Loucy (cell line): ENCODE data around the gene STARD10.

Experiments
- EZH2phosphoT487 ChIP-seq: fragments of 200-600 bp; IDR thresholded peaks from 2 replicates; pipeline ENCODE4 v1.6.1; 2018; ENCODE audit warnings: antibody characterized with exemption, mild to moderate bottlenecking, moderate library complexity, borderline replicate concordance
- TF ChIP-seq, protein P1 (sequence below): fragments of 200-600 bp; sonication (generic); conservative IDR thresholded peaks from 2 replicates; pipeline ENCODE4 v1.5.1; 2014; ENCODE audit warnings: mild to moderate bottlenecking, antibody characterized with exemption, low read length

DNA sequence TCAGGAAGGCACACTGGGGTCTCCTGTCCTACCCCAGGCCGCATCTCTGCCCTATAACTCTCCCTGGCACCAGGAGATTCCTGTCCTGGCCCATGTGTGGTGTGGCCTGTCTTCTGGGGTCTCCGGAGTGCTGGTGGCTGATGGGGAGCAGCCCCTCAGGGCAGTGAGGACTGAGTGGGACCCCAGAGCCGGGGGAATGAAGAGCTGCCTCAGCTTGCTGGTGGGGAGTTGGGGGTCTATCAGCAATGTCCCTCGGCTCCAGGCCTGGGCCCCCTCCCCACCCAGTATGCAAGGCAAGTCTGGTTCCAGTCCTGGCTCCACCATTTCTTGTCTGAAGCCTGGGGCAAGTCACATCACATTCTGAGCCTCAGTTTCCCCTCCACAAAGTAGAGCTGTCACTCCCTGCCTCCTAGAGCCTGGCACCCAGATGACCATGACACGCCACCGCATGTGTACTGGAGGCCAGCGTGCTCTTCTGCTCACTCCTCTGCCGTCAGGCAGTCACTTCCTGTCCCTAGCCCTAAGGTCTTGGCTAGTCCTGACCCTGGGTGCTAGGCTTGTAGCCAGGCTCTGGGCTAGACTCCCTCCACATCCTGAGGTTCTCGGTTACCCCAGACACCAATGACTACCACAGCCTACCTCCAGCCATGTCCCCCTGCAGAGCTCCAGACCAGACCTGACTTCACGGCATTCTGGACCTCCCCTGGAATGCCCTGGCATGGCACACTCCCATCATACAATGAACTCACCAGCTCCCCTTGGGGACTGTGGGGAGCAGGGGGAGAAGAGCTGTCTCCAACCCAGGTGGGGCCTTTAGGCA, 54.4 kb downstream of the STARD10 start:
- TF ChIP-seq, protein P1, sequence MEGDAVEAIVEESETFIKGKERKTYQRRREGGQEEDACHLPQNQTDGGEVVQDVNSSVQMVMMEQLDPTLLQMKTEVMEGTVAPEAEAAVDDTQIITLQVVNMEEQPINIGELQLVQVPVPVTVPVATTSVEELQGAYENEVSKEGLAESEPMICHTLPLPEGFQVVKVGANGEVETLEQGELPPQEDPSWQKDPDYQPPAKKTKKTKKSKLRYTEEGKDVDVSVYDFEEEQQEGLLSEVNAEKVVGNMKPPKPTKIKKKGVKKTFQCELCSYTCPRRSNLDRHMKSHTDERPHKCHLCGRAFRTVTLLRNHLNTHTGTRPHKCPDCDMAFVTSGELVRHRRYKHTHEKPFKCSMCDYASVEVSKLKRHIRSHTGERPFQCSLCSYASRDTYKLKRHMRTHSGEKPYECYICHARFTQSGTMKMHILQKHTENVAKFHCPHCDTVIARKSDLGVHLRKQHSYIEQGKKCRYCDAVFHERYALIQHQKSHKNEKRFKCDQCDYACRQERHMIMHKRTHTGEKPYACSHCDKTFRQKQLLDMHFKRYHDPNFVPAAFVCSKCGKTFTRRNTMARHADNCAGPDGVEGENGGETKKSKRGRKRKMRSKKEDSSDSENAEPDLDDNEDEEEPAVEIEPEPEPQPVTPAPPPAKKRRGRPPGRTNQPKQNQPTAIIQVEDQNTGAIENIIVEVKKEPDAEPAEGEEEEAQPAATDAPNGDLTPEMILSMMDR: no peak
- TF ChIP-seq EZH2phosphoT487: no peak
